GM12865 (cell line): ENCODE data around the gene TMC3.

Experiments used
- DNase-seq: peaks from one replicate; pipeline ENCODE4 v3.0.0; 2010; ENCODE audit warnings: low read depth
- H3K4me3 ChIP-seq: 2 replicates; pipeline ENCODE4 v1.5.1; 2011; ENCODE audit warnings: mild to moderate bottlenecking, low read depth, low read length, control low read depth
- TF ChIP-seq, protein P1 (sequence below): IDR thresholded peaks from 2 replicates; pipeline ENCODE4 v1.5.1; 2011; ENCODE audit warnings: low read length, control low read depth, low read depth, inconsistent platforms; ENCODE audit not compliant: insufficient read depth; ENCODE audit errors: missing control alignments

TMC3 gene

GRCh38 chr15:81347910-81348309 is 26.1 kb downstream of the TMC3 start:
- TF ChIP-seq, protein P1, sequence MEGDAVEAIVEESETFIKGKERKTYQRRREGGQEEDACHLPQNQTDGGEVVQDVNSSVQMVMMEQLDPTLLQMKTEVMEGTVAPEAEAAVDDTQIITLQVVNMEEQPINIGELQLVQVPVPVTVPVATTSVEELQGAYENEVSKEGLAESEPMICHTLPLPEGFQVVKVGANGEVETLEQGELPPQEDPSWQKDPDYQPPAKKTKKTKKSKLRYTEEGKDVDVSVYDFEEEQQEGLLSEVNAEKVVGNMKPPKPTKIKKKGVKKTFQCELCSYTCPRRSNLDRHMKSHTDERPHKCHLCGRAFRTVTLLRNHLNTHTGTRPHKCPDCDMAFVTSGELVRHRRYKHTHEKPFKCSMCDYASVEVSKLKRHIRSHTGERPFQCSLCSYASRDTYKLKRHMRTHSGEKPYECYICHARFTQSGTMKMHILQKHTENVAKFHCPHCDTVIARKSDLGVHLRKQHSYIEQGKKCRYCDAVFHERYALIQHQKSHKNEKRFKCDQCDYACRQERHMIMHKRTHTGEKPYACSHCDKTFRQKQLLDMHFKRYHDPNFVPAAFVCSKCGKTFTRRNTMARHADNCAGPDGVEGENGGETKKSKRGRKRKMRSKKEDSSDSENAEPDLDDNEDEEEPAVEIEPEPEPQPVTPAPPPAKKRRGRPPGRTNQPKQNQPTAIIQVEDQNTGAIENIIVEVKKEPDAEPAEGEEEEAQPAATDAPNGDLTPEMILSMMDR: no peak
- no peak overlapping the region for H3K4me3 ChIP-seq
- no peak for DNase-seq

DNA sequence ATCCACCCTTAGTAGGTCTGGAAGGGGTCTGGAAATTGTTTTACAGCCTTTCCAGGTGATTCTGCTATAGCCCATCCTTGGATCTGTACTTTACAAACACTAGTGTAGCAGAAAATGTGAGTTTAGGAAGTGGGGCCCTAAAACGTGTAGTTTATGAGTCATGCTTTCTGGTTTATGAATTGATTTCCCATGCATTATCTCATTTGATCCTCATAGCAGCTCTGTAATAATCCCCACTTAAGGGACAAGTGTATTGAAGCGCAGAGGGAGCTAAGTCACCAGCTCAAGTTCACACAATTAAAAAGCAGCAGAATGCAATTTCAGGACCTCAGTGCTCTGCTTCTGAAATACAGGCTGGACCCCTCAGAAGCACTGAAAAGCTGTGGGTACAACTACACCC is 27.4 kb downstream of the TMC3 start:
- TF ChIP-seq, protein P1: no peak
- H3K4me3 ChIP-seq: no peak overlapping the region
- no peak for DNase-seq

DNA sequence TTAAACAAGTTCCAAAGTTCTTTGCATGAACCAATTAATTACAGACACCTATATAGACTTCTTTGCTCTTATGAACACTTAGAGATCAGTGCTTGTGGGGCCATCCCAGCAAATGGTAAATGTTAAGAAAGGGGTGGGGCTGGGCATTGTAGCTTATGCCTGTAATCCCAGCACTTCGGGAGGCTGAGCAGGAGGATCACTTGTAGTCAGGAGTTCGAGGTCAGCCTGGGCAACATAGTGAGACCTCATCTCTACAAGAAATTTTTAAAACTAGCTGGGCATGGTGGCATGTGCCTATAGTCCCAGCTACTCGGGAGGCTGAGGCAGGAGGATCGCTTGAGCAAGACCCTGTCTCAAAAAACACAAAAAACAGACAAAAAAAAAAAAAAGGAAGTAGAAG is 30.6 kb downstream of the TMC3 start:
- H3K4me3 ChIP-seq: no peak overlapping the region
- no peak for DNase-seq
- TF ChIP-seq, protein P1: no peak

DNA sequence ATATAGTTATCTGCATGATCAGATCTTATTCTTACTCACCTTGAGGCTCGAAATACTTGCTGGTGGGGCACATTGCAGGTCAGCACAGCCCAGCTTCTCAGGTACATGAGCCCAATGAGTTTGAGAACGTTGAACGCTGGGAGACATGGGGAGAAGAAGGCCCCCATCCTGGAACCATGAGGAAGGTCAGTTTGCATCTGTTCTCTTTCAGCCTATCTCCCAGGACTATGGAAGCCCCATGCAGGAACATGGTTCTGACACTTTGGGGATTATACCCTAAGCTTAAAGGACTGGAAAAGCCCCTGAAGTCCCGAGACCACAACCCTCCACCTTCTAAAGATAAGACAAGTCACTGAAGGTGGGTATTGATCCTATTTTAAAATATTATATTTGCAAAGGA is 32.7 kb downstream of the TMC3 start:
- no peak for DNase-seq
- no peak overlapping the region for H3K4me3 ChIP-seq
- TF ChIP-seq, protein P1: no peak

DNA sequence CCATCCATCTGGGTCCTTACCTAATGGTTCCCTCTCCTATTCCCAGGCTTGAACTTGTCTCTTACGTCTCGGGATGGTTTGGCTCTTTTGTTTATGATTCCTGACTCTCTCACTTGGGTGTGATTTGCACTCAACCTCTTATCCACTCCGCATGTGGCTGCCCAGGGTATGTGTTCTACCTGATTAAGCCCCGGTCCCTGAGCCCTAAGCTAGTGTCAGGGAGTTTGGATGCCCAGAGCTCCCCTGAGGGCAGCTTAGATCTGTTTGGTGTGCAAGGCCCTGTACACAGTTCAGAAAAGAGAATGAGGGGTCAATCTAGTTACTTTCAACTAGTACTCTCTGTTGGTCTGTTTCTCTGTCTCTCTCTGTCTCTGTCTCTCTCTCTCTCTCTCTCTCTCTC is 34.2 kb downstream of the TMC3 start:
- DNase-seq: no peak
- TF ChIP-seq, protein P1: no peak
- no peak overlapping the region for H3K4me3 ChIP-seq

DNA sequence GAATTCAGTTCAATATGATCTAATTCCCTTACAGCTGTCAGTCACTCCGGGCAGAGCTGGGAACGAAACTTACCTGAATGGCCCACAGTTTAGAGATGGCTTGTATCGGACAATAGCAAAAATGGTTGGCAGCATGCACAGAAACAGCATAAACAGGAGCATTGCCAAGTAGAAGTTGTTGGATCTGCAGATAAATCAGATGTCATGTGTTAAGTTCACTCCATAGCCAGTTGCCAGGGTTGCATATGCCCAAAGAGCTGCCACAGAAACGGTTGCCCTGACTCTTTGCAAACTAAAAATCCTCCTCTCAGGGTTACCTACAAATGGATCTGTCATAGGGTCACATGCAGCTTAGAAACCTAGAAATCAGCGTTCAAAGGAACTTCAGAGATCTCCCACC is 34.7 kb downstream of the TMC3 start:
- DNase-seq: no peak
- TF ChIP-seq, protein P1: no peak
- H3K4me3 ChIP-seq: no peak overlapping the region

DNA sequence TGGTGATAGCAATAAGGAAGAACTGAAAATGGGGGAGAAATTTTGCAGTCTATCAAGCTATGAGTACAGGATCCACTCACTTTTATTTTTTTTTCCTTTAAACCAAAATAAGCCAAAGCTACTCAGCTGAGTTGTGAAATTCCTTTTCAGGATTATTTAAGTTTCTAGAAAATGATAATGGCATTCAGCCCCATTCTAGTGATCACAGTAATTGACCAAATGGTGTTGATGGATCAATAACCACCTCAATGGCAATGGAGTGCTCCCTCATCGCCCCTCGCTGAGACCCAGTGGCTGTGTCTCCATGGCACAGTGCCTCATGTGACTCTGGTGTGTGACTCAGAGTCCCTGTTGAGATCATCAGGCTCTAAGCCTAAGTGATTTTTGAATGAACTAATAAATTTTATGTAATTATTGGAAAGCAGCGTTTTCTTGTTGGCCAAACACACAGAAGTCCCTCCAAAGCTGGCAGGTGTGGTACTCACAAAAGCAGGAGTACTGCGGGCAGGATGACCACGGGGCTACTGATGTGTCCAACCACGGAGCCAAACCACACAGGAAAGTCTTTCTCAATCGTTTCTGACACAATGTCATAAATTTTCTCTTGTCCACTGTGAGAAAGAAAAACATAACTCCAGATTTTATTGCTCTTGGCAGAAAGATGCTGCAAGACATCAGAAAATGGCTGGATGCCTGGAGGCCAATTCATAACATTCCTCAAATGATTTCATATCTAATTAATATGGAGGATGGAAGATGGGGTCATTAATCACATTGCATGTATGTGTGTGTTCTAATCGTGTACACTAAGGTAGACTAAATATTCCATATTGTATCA is 35.6 kb downstream of the TMC3 start:
- H3K4me3 ChIP-seq: no peak overlapping the region
- no peak for DNase-seq
- TF ChIP-seq, protein P1: no peak
